ENCODE measurements around the gene DOCK9.

DOCK9 gene

DNA sequence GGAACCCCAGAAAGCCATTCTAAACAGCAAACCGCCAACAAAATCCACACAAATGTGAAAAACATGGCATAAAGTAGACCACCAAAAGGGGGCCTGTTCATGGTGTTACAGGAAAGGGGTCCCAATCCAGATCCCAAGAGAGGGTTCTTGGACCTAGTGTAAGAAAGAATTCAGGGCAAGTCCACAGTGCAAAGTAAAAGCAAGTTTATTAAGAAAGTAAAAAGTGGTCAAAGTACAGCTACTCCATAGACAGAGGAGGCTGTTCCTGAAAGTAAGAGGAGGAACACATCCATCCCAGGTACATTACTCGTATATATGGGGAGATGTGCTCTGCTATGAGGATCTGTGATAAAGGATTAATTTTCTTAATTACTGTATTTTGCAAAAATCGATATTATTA lies 157.6 kb downstream of the DOCK9 start:
- TF ChIP-seq, protein P1, sequence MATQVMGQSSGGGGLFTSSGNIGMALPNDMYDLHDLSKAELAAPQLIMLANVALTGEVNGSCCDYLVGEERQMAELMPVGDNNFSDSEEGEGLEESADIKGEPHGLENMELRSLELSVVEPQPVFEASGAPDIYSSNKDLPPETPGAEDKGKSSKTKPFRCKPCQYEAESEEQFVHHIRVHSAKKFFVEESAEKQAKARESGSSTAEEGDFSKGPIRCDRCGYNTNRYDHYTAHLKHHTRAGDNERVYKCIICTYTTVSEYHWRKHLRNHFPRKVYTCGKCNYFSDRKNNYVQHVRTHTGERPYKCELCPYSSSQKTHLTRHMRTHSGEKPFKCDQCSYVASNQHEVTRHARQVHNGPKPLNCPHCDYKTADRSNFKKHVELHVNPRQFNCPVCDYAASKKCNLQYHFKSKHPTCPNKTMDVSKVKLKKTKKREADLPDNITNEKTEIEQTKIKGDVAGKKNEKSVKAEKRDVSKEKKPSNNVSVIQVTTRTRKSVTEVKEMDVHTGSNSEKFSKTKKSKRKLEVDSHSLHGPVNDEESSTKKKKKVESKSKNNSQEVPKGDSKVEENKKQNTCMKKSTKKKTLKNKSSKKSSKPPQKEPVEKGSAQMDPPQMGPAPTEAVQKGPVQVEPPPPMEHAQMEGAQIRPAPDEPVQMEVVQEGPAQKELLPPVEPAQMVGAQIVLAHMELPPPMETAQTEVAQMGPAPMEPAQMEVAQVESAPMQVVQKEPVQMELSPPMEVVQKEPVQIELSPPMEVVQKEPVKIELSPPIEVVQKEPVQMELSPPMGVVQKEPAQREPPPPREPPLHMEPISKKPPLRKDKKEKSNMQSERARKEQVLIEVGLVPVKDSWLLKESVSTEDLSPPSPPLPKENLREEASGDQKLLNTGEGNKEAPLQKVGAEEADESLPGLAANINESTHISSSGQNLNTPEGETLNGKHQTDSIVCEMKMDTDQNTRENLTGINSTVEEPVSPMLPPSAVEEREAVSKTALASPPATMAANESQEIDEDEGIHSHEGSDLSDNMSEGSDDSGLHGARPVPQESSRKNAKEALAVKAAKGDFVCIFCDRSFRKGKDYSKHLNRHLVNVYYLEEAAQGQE (IDR thresholded peaks at IDR 0.05; ENCODE audit: low read depth): no peak

- TF ChIP-seq EGR1 (IDR thresholded peaks at IDR 0.05) (no peak), YY1 (IDR thresholded peaks at IDR 0.05; ENCODE audit: low read depth) (no peak), TEAD4 (IDR thresholded peaks at IDR 0.05) (no peak), ZBTB7A (IDR thresholded peaks at IDR 0.05; ENCODE audit: low read depth) (no peak), NFIC (IDR thresholded peaks at IDR 0.05) (no peak), USF1 (IDR thresholded peaks at IDR 0.05) (no peak), CEBPB (IDR thresholded peaks at IDR 0.05) (no peak), RAD21 (IDR thresholded peaks at IDR 0.05; ENCODE audit: low read depth) (no peak)
- TF ChIP-seq, protein P1 (IDR thresholded peaks at IDR 0.05; ENCODE audit: low read depth): no peak
Measured at GRCh38 chr13:98819382-98820010, 158.4 kb downstream of the DOCK9 start.

DNA sequence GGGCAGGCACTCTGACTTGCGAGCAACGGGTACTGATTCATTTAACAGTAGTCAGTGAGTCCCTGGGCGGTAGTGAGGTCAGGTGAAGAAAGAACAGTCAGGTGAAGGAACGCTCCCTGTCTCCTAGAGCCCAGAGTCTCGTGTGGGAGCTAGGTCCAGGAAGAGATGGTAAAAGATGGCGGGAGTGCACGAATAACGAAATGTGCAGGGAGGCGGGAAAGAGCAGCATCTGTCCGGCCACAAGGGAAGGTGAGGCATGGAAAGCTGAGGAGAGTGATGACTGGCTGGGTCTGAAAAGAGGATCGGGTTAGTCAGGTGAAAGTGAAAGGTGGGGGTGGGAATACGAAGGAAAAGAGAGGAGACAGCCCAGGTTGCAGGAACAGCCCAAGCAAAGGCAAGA lies 161.5 kb downstream of the DOCK9 start:
- TF ChIP-seq TCF12 (IDR thresholded peaks at IDR 0.05; ENCODE audit: low read depth): no peak
- TF ChIP-seq TEAD4 (IDR thresholded peaks at IDR 0.05): no peak
- no peak for TF ChIP-seq YY1 (IDR thresholded peaks at IDR 0.05; ENCODE audit: low read depth)
- no peak for TF ChIP-seq EGR1 (IDR thresholded peaks at IDR 0.05)
- no peak for TF ChIP-seq CEBPB (IDR thresholded peaks at IDR 0.05)
- no peak for TF ChIP-seq RAD21 (IDR thresholded peaks at IDR 0.05; ENCODE audit: low read depth)
- TF ChIP-seq, protein P1 (IDR thresholded peaks at IDR 0.05; ENCODE audit: low read depth): no peak
- no peak for TF ChIP-seq ZBTB7A (IDR thresholded peaks at IDR 0.05; ENCODE audit: low read depth)
- no peak for TF ChIP-seq FOXM1 (IDR thresholded peaks at IDR 0.05; ENCODE audit: borderline replicate concordance, low read depth)
- no peak for TF ChIP-seq USF1 (IDR thresholded peaks at IDR 0.05)
- no peak for TF ChIP-seq CREB1 (IDR thresholded peaks at IDR 0.05; ENCODE audit: low read depth)
- no peak for TF ChIP-seq MAX (IDR thresholded peaks at IDR 0.05)
- no peak for TF ChIP-seq TAF1 (IDR thresholded peaks at IDR 0.05; ENCODE audit: low read depth)
- no peak for TF ChIP-seq EP300 (IDR thresholded peaks at IDR 0.05; ENCODE audit: borderline replicate concordance)
- no peak for TF ChIP-seq NFIC (IDR thresholded peaks at IDR 0.05)

GRCh38 chr13:98813993-98814392 lies 163.9 kb downstream of the DOCK9 start:
- TF ChIP-seq MAX (IDR thresholded peaks at IDR 0.05) (no peak), RAD21 (IDR thresholded peaks at IDR 0.05; ENCODE audit: low read depth) (no peak), TCF12 (IDR thresholded peaks at IDR 0.05; ENCODE audit: low read depth) (no peak), EGR1 (IDR thresholded peaks at IDR 0.05) (no peak)

DNA sequence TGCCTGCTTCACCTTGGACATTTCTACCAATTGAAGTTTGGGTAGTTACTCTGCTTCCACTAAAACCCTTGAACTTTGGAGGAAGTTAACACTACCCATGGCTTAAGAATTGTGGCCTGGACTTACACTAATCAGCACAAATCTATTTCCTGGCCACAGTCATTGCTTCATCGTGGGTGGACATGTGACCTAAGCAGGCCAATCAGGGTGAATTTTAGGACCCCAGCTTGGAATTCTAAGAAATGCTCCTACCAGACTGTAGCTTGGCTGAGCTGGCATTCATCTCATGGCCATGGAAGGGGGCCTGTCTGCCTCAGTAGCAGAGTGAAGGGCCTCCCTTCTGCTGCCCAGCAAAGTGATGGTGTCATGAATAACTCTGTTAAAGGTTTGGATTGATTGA lies 167.1 kb downstream of the DOCK9 start:
- TF ChIP-seq TEAD4 (IDR thresholded peaks at IDR 0.05) (no peak), FOXM1 (IDR thresholded peaks at IDR 0.05; ENCODE audit: borderline replicate concordance, low read depth) (no peak), USF1 (IDR thresholded peaks at IDR 0.05) (peak; percentile 65)
